Stimulated activated CD8-positive, alpha-beta memory T cell treated with anti-CD3 and anti-CD28 coated beads, Interleukin-7, amount 100 ng/mL, for 24 hours (primary cell): ENCODE measurements around the gene CCDC141.
"Not testable (repeated sequence)": the region's sequence is repeated elsewhere in the genome, so short reads cannot be mapped to it uniquely, and the experiment has no call there.

Source experiments
- DNase-seq: peaks from one replicate; pipeline ENCODE4 v3.0.0-alpha.2; 2020; ENCODE audit warnings: low read depth

Gene CCDC141, protein sequence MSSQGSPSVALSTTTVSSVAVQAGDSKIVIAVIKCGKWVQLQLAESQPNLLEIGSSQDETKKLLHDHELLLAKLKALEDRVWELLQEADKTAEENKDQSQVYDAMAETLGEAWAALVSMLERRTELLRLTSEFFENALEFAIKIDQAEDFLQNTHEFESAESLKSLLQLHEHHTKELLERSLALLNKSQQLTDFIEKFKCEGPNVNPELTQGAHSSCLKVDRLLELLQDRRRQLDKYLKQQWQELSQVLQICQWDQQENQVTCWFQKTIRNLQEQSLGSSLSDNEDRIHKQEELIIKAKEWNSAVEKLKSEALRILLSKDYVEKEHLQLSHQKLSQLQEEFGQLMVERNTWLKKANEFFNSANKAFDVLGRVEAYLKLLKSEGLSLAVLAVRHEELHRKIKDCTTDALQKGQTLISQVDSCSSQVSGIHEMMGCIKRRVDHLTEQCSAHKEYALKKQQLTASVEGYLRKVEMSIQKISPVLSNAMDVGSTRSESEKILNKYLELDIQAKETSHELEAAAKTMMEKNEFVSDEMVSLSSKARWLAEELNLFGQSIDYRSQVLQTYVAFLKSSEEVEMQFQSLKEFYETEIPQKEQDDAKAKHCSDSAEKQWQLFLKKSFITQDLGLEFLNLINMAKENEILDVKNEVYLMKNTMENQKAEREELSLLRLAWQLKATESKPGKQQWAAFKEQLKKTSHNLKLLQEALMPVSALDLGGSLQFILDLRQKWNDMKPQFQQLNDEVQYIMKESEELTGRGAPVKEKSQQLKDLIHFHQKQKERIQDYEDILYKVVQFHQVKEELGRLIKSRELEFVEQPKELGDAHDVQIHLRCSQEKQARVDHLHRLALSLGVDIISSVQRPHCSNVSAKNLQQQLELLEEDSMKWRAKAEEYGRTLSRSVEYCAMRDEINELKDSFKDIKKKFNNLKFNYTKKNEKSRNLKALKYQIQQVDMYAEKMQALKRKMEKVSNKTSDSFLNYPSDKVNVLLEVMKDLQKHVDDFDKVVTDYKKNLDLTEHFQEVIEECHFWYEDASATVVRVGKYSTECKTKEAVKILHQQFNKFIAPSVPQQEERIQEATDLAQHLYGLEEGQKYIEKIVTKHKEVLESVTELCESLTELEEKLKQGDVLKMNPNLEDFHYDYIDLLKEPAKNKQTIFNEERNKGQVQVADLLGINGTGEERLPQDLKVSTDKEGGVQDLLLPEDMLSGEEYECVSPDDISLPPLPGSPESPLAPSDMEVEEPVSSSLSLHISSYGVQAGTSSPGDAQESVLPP (N-terminal part only)

DNA sequence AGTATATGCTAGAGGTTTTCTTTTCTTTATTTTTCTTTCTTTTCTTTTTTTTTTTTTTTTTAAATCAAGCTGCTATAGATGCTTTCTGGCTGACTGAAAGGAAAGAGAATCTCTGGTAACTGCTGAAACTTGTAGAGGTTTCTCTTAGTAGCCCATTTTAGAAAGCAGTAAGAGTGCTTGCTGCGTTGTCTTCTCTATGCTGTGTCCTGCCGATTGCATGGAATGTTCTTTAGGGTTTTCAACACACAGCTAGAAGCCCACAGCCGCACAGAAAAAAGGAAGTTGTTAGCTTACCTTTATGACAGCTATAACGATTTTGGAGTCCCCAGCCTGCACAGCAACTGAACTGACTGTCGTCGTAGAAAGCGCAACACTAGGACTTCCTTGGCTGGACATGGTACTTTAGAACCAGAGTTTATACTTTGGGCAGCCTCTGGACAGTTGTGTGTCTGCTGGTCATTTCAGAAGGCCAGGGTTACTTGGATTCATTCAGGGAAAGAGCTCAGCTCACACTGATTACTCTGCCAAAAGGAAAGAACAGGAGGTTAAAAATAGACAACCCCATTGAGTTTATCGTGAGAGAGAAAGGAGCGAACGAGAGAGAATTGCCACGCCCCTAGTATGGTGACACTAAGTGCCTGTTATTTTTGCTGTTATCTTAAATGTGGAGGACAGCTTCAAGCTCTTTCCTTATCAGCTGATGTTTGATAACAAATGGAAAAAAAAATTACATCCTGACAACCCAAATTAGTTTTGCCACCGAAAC lies at the start of gene CCDC141:
Gene CCDC141 (minus strand): TSS at position 592 of the 766 bp plus-strand sequence. CDS start 196 bp downstream, at position 396.
- no peak for DNase-seq

DNA sequence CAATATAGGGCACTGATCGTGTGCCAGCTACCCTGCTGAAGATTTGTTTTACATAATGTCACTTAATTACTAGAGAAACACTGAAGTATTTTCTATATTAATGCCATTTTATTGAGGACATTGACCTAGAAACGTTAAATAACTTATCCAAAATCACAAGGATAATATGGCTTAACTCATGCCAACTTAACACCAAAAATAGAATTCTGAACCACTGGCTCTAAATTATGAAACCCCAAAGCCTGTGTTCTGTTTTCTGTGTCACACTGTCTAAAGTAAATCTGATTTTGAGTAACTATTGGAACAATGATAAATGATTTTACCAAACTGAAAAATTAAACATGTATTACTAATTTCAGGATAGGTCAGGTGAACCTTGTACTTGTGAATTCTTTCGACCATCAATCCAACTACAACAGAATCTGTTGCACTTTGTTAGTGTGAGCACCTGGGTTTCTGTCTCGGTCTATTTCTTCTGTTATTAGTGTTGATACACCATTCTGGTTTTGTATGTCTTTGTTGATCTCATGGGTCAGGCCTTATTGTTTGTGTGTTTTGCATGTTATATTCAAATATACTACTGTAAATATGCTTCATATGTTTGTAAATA lies 48.2 kb upstream of the CCDC141 start:
- DNase-seq: no peak

DNA sequence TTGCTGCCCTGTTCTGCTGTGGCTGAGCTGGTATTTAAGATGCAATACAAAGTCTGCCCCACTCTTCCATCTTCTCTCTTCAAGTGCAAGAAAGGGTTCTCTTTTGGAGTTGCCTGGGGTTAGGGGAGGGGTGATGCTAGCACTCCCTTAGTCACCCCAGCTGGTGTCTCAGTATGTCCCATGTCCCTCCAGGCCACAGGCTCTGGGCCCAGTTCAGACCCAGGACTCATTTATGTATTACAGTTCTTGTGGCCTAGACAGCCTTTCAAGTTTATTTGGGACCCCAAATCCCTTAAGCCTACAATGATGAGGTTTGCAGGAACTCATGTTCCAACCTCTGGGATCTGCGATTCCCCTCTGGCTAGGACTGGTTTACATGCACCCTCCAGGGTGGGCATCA lies 47.2 kb upstream of the CCDC141 start:
- DNase-seq: no peak

DNA sequence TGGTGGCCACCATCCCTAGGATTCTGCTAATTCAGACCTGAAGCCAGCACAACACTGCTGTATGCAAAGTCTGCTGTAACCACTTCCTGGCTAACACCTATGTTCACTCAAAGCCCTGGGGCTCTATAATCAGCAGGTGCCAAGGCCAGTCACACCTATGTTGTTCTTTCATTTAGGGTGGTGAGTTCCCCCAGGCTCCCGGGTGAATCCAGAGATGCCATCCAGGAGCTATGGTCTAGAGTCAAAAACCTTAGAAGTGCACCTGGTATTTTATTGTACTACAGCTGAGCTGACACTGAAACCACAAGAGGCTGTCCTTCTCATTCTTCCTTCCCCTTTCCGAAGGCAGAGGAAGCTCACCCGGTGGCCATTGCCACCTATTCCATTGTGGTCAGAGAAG lies 46.2 kb upstream of the CCDC141 start:
- no peak for DNase-seq

DNA sequence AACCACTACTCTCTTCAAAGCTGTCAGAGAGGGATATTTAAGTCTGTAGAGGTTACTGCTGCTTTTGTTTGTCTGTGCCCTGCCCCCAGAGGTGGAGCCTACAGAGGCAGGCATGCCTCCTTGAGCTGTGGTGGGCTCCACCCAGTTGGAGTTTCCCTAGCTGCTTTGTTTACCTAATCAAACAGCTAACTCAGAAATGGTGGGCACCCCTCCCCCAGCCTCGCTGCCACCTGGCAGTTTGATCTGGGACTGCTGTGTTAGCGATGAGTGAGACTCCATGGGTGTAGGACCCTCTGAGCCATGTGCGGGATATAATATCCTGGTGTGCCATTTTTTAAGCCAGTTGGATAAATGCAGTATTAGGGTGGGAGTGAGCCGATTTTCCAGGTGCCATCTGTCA lies 43.0 kb upstream of the CCDC141 start:
- not testable (repeated sequence) for DNase-seq

DNA sequence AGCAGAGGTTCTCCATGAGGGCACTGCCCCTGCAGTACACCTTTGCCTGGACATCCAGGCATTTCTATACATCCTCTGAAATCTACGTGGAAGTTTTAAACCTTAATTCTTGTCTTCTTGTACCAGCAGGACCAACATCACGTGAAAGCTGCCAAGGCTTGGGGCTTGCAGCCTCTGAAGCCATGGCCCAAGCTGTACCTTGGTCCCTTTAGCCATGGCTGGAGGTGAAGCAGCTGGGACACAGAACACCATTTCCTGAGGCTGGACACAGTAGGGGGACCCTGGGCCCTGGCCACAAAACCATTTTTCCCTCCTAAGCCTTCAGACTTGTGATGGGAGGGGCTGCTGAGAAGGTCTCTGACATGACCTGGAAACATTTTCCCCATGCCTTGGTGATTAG lies 32.8 kb upstream of the CCDC141 start:
- DNase-seq: no peak

DNA sequence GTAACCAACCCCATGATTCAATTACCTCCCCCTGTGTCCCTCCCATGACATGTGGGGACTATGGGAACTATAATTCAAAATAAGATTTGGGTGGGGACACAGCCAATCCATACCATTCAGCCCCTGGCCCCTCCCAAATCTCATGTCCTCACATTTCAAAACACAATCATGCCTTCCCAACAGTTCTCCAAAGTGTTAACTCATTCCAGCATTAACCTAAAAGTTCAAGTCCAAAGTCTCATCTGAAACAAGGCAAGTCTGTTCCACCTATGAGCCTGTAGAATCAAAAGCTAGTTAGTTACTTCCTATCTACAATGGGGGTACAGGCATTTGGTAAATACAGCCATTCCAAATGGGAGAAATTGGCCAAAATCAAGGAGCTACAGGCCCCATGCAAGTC lies 32.0 kb upstream of the CCDC141 start:
- DNase-seq: no peak

DNA sequence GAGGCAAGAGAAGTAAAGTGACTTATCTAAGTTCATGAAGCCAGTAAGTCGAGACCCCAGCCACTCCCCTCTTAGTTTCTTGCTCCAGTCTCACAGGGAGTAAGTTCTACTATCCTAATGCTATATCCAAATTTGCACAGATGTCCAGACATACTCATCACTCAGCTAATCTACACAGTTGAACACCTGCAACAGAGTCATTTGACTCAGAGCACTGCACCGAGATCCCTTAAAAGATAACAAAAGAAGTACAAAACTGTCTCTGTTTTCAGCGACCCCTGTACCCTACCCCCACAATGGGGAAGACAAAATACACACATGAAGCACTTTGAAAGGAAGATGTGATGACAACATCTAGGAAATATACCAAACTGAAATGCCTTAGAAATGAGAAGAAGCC lies 22.6 kb upstream of the CCDC141 start:
- DNase-seq: no peak

DNA sequence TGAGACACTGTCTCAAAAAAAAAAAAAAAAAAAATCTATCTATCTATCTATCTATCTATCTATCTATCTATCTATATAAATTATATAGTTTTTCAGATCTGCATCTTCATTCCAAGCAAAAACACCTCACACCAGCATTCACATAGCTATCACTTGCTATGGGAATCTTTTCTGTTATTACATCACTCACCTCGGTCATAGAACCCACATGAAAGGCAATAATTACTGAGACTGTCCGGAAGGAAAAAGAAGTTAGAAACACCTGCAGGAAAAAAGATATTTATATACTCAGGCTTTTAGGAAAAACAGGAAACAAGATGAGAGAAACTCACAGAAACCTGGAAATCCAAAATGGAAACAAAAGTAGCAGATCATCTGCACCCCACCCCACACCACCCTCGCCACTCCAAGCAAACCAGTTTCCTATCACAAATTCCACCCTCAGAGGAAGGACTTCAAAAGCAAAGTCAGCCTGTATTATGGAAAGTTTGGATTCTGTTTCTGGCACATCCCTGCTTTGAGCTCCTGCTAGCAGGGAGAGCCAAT lies 21.9 kb upstream of the CCDC141 start:
- DNase-seq: no peak

DNA sequence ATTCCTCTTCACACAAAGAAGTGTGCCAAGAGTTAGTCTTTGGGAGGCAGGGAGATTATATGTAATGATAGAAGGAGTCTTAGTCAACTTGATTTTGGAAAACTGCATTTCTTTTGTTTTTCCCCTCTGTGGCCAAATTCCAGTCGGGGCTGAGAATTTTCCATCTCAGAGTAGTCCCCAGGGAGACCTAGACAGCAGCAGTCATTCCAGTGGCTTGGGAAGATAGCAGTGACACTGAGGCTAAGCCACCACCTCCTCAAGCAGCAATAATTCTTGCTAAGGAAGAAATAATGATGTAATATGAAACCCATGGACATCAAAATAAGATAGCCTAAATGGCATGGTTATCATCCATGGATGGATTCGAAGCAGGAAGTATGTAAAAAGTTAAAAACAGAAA lies 21.0 kb upstream of the CCDC141 start:
- no peak for DNase-seq

DNA sequence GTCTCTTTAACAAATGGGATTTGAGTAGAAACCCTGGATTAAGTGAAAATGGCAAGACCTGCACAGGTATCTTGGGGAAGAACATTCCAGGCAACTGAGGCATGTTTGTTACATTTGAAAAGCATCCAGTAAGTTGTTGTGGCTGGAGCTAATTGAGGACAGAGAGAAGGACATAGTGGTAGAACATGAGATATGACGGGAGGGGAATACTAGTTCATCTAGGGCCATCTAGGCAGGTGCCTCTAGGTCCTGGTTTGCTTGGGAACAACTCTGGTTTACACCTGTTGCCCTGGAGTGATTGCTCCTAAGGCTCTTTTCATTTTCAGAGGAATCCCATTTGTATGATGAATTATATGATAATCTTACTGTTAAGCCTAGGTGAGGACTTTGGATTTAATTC lies 19.7 kb upstream of the CCDC141 start:
- no peak for DNase-seq

DNA sequence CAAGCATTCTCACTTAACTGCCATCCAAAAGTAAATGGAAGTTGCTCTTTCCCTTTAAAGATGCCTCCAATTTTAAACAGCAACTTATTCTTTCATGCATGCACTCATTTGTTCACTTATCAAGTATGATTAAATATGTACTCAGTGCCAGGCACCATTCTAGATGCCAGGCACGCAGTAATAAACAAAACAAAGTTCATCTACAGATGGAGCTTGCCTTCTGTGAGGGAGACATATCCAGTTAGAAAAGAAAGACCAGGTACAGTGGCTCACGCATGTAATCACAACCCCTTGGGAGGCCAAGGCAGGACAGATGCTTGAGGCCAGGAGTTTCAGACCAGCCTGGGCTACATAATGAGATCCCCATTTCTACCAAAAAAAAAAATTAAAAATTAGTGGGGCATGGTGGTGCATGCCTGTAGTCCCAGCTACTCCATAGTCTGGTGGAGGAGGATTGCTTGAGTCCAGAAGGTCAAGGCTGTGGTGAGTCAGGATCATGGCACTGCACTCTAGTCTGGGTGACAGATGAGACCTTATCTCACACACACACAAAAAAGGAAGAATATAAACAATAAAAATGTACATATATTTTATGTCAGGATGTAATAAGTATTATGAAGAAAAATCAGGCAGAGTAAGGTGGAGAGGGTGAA lies 19.2 kb upstream of the CCDC141 start:
- DNase-seq: no peak

DNA sequence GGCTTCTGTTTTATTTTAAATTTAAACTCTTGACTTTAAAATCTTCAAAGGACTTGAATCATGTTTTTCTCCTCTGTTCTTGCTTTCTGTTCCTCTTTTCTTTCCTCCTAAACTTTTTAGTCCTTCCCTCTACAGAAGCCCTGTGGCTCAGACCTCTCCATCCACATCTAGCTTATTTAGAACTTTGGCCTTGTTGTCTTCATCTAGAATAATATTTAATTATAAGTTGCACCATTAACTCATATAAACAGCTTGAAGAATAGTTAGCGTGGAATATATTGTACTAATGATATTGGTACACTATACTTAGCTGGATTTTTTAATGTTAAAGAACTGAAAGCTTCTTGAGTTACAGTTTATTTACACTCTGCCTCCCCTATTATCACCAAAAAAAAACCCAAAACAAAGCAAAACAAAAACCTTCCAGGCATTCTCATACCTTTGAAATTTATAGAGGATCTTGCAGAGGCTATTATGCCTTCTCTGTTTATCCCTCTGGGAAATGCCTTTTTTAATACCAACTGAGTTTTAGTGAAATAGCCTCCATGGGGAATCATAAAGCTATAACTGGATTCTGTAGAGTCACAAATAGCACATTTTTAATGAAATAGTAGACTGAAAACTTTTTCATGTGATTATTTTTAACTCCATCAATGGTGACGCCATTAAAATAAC lies 9.2 kb upstream of the CCDC141 start:
- DNase-seq: no peak

DNA sequence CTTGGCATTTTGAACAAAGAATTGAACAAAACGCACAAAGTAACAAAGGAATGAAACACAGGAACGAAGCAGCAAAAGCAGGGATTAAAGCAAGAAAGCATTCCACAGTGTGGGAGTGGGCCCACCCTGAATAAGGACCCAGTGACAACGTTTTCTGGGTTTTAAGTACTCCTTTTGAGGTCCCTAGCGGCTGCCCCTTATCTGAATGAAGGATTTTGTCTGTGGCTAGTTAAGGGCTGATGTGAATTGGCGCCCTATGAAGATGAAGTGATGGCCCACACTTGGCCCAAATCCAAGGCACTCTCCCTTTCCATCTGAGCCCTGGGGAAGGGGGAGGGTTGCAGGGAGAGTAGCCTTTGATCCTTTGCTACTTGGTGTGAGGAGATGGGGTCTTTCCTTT lies 7.8 kb upstream of the CCDC141 start:
- DNase-seq: no peak

DNA sequence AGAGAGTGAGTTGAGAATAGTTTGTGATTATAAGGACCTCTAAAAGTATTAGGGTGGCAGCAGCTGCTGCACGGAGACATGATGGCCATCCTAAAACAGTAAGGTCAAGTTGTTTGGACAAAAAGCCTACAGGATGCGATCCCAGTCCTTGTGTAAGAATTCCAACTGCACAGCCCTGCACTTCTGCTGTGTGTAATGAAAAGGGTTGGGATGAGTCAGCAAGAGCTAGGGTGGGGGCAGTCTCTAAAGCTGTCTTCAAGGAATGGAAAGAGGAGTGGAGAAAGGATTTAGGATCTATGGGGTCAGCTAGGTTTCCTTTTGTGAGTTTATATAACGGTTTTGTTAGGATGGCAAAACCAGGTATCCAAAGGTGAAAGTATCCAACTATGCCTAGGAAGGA lies 3.6 kb upstream of the CCDC141 start:
- DNase-seq: not testable (repeated sequence)

DNA sequence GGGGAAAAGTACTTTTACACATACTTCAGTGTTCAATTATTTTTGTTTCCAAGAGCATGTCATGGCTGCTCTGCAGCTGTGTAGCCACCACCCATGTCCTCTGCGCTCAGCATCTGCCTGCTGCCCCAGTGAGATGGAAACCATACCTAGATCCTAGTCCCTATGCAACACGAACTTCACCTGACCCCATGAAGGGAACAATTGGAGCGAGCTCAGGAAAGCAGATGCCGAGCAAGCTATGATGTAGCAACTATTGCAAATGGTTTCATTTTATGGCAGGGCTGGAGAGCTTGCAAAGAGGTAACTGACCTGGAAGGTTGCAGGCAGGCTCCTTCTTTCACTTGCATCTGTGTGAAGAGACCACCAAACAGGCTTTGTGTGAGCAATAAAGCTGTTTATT lies 1.3 kb upstream of the CCDC141 start:
- DNase-seq: no peak

DNA sequence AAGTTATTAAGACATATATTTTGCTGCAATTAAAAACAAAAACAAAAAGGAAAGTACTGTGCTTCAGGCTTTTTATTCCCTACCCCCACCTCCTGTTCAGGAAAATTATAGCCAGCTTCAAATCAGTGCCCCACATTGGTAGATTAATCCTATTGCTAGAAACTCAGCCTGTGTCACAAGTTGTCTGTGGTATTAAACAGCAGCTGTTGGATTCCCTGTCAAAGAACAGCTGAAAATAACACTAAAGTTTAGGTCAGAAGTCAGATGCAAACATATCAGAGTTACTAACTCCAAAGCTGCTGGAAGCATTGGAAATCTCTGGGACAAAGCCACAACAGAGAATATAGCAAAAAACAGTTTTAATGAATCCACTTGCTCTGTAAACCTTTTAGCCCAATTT lies 818 bp upstream of the CCDC141 start:
- no peak for DNase-seq

DNA sequence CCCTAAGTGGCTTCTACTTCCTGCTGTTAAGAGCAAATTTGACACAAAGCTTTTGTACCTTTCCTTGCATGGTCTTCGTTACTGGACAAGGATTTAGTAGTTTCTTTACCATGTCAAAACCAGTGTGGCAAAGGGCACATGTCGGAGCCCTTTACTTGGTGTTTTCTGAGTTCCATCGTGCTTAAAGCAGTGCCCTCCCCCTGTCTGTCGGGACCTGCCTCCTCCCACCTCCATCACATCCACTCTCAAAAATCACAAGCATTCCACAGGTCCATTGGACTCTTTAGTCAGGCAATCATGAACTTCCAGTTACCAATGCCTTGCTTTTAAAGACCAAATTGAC lies 763 bp downstream of the CCDC141 start:
- DNase-seq: no peak

DNA sequence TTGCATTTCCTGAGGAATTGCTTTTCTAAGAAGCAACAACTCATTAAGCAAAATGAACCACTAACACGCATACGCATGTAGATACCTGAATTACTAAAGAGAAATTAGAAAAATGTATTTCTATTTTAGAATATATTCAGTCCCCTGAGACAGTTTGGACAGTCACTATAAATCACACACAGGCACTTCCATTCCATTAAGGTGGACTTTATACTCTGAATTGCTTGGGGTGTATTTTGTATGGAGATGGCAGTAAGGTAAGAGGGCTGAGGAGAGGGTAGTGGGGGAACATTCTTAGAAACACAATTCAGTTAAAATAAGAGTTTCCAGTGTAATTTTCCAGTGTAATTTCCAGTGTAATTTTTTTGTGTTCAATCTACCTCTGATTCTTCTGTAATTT lies 1.8 kb downstream of the CCDC141 start:
- no peak for DNase-seq

DNA sequence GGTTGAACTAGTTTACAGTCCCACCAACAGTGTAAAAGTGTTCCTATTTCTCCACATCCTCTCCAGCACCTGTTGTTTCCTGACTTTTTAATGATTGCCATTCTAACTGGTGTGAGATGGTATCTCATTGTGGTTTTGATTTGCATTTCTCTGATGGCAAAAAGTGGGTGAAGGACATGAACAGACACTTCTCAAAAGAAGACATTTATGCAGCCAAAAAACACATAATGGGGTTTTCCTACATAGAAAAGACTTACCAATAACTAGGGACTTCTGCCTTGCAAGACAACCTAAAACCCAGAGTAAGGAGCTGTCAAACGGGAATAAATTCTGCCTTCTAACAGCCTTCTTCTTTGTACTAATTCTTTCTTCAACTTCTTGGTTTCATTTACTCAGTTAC lies 4.3 kb downstream of the CCDC141 start:
- not testable (repeated sequence) for DNase-seq
